Ovary (tissue), 3 donors: Measurements from ENCODE around the gene HSPA12A.

Experiments
- CTCF ChIP-seq, 3 donors: fragments of 450-650 bp in 2 of 3; fragments of 200-600 bp in 1 of 3; IDR thresholded peaks; one replicate each; pipeline versions ENCODE4 v1.5.1 to v1.8.0; 2016 to 2022; ENCODE audit warnings: antibody characterized with exemption in 3 of 3, mild to moderate bottlenecking in 1 of 3
- POLR2A ChIP-seq: fragments of 450-650 bp; IDR thresholded peaks from one replicate; pipeline ENCODE4 v1.6.1; 2017; ENCODE audit warnings: antibody characterized with exemption, mild to moderate bottlenecking, moderate library complexity
- donor health status: DM: no; HTN: no; CAD: no.

DNA sequence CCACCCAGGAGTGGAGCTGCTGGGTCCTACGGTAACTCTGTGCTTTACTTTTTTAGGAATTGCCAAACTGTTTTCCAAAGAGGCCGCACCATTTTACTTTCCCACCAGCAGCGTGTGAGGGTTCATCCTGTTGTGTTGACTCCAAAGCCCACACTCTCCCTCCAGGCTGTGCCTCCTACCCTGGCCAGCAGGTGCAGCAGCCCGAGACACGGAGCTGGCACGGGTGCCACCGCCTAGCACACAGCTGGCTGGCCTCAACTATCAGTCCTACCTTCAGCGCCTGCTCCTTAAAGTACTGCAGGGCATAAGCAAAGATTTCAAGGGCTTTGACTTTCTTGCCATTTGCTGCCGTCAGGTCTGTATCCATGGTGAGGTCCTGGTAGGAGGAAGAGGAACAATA, 44.0 kb downstream of the HSPA12A start:
- TF ChIP-seq CTCF (IDR thresholded peaks at IDR 0.05), result no peak
- TF ChIP-seq POLR2A, result no peak
